BJ (cell line): Measurements from ENCODE around the gene AR. TPM values are rescaled to one million over a fixed set of nuclear protein-coding genes. Genes with fewer than 3 reads are reported as not detected.

ENCODE experiments used
- CTCF ChIA-PET: fragments of 350-600 bp; formaldehyde crosslinking; extraction: SDS; loops from one replicate; lab custom pipeline; 2021; ENCODE audit warnings: antibody characterized with exemption, inconsistent platforms; lab: Yijun Ruan, JAX
- POLR2A ChIA-PET: fragments of 300-600 bp; sonication (Branson Sonifier 250); formaldehyde crosslinking; extraction: SDS; loops from one replicate; lab custom pipeline; 2021; ENCODE audit warnings: antibody characterized with exemption; lab: Charles Lee
- DNase-seq: peaks from one replicate; pipeline ENCODE4 v3.0.0-alpha.2; 2011; ENCODE audit warnings: low read depth
- H3K27me3 ChIP-seq: 2 replicates; pipeline ENCODE4 v1.6.0; 2011; ENCODE audit warnings: low read length; ENCODE audit not compliant: control insufficient read depth, insufficient read depth
- H3K36me3 ChIP-seq: 2 replicates; pipeline ENCODE4 v1.5.1; 2011; ENCODE audit warnings: low read length; ENCODE audit not compliant: control insufficient read depth, insufficient read depth
- H3K4me3 ChIP-seq: 2 replicates; pipeline ENCODE4 v1.5.1; 2011; ENCODE audit warnings: low read depth, mild to moderate bottlenecking, control low read depth, low read length
- polyA plus RNA-seq: library from polyadenylated mRNA; depleted of rRNA; stranded (reverse); fragments of >200 nt; gene quantifications from 2 replicates; pipeline ENCODE4 v1.2.3, GENCODE V29; 2011
- TF ChIP-seq, protein P1 (sequence below): IDR thresholded peaks from 2 replicates; pipeline ENCODE4 v1.5.1; 2011; ENCODE audit warnings: low read depth, mild to moderate bottlenecking, control low read depth, inconsistent platforms, low read length, moderate library complexity; ENCODE audit not compliant: insufficient read depth

Gene AR
- polyA plus RNA-seq, 1 experiment = 13.9 TPM

DNA sequence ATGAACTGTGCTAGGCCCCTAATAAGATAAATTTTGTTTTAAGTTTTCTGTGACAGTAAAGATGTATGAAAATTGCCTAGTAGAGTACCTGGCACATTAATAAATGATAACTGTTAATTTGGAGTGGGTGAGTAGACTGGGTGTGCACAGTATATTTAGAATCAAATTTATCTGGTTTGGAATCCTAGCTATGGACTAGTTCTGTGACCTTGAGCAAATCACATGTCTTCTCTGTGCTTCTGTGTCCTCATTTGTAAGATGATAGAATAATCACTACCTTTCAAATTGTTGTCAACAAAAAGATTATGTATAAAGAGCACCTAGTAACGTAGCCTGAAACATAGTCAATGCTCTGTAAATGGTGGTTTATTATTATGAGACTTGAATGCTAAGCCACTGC is 170.2 kb downstream of the AR start:
- CTCF ChIA-PET = no interaction called here
- Histone ChIP-seq H3K4me3 (no peak overlapping the region), H3K36me3 (peaks cover 2% of the 10 kb centered on the region; the same call in 1 of the 2 replicates), H3K27me3 (no peaks in the 10 kb centered on the region)
- DNase-seq = no peak
- POLR2A ChIA-PET = no interaction called here
- TF ChIP-seq, protein P1, sequence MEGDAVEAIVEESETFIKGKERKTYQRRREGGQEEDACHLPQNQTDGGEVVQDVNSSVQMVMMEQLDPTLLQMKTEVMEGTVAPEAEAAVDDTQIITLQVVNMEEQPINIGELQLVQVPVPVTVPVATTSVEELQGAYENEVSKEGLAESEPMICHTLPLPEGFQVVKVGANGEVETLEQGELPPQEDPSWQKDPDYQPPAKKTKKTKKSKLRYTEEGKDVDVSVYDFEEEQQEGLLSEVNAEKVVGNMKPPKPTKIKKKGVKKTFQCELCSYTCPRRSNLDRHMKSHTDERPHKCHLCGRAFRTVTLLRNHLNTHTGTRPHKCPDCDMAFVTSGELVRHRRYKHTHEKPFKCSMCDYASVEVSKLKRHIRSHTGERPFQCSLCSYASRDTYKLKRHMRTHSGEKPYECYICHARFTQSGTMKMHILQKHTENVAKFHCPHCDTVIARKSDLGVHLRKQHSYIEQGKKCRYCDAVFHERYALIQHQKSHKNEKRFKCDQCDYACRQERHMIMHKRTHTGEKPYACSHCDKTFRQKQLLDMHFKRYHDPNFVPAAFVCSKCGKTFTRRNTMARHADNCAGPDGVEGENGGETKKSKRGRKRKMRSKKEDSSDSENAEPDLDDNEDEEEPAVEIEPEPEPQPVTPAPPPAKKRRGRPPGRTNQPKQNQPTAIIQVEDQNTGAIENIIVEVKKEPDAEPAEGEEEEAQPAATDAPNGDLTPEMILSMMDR = no peak

DNA sequence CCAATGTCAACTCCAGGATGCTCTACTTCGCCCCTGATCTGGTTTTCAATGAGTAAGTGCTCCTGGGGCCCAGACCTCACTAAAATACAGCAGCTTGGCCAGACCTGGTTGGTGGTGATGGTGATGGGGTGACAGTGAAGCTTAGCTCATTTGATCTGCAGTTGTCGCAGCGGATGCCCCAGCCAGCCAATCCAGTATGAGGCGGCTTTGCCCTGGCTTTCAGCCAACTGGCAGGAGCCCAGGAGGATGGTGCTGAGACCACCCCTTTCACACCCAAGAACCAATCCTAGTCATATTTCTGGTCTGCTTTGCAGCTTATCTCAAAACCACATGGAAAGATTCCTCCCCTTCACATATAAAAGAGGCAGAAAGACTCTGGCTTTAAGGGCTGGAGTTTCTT is 173.8 kb downstream of the AR start:
- DNase-seq = no peak

DNA sequence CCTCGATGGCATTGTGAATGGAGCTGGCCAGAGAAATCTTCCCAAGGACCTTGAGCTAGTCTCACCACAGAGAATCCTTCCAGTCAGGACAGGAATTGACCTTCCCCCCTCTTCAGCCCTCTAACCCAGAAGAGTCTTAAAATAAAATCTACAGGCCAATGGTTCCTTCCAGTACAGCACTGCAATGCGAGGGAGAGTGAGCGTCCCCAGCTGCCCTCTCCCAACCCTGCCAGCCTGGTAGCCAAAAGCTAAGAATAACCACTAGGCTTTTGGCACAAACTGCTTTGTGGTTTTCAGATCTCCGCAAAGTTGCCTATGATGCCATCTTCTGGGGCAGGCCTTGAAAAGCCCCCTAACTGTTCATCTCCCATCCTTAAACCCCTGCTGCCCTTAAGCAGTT is 175.1 kb downstream of the AR start:
- TF ChIP-seq, protein P1 = no peak
- no peak overlapping the region for H3K4me3 ChIP-seq
- ChIA-PET CTCF (no interaction called here), POLR2A (no interaction called here)
- DNase-seq = no peak
- no peaks in the 10 kb centered on the region for H3K27me3 ChIP-seq
- peaks cover 2% of the 10 kb centered on the region for H3K36me3 ChIP-seq

More for the DNA sequence above, 173.8 kb downstream of the AR start:
- peaks cover 2% of the 10 kb centered on the region; the same call in 1 of the 2 replicates for H3K36me3 ChIP-seq
- H3K27me3 ChIP-seq = no peaks in the 10 kb centered on the region
- ChIA-PET POLR2A (no interaction called here), CTCF (no interaction called here)
- TF ChIP-seq, protein P1 = no peak
- H3K4me3 ChIP-seq = no peak overlapping the region

DNA sequence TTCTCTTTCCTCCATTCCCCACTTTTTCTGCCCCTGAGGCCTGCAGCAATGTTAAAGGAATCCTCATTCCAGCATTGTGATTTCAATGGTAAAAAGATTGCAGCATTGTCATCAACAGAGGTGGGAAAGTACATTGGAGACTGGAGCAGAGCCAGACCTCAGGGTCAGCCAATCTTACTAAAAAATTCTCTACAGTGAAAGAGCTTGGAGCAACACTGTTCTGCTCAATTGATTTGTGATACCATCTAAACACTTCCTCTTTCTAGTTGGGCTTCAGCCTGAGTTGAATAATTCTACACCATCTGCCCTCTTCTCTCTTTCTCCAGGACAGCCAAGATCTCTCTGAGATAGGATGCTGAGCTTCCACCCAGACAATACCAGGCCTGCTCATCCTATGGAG is 176.5 kb downstream of the AR start:
- TF ChIP-seq, protein P1 = no peak
- Histone ChIP-seq H3K4me3 (no peak overlapping the region), H3K36me3 (peaks cover 2% of the 10 kb centered on the region), H3K27me3 (no peaks in the 10 kb centered on the region)
- ChIA-PET POLR2A (no interaction called here), CTCF (no interaction called here)
- DNase-seq = no peak

DNA sequence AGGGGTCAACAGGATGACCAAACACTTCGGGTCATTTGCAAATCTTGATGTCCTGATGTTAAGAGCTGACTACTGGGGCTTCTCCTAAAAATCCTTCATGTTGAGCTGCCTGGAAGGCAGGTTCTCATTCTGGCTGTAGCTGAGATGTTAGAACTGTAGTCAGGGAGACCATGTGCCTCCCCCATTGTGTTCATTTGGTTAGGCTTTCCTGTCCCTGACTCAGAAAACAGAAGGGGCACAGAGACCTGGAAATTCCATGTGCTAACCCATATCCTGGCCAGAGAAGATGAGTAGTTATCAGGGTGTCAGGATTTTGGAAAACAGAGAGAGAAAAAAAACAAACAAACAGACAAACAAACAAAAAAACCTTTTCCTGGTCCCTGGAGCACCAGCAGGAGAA is 177.5 kb downstream of the AR start:
- Histone ChIP-seq H3K4me3 (no peak overlapping the region), H3K36me3 (peaks cover 2% of the 10 kb centered on the region), H3K27me3 (no peaks in the 10 kb centered on the region)
- CTCF ChIA-PET = no interaction called here
- no peak for DNase-seq
- TF ChIP-seq, protein P1 = no peak
- POLR2A ChIA-PET = no interaction called here
